HT1080 (cell line): ENCODE results near the gene KIAA1671. TPM values are rescaled to one million over a fixed set of nuclear protein-coding genes. Genes with fewer than 3 reads are reported as not detected.

ENCODE experiments used
- DNase-seq: peaks from one replicate; pipeline ENCODE4 v3.0.0-alpha.2; 2015; ENCODE audit warnings: low read depth
- total RNA-seq: library from RNA; depleted of rRNA; stranded (reverse); fragments of >200 nt; shearing (Covaris generic); gene quantifications from 2 replicates; pipeline ENCODE4 v1.2.3, GENCODE V29; 2014

Gene KIAA1671
- total RNA-seq, 1 experiment from 2014 or later = 12.8 TPM

DNA sequence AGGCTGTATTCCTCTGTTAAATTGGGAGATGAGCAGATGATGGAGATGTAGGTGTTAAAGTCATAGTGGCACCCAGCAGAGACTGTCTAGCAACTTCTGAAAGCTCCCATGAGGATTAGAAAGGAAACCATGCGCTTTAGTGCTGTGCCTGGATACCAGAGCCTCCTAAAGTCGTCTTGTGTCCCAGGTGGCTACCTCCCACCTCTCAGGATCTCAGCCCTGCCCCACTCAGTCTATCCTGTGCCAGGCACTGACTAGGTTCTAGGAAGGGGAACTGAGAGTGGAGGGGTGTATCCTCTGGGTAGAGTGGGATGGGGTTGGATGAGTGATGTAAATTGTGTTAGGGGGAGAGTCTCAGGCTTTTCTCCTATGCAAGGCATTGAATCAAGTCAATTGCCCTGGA is 60.2 kb downstream of the KIAA1671 start:
- DNase-seq = no peak

DNA sequence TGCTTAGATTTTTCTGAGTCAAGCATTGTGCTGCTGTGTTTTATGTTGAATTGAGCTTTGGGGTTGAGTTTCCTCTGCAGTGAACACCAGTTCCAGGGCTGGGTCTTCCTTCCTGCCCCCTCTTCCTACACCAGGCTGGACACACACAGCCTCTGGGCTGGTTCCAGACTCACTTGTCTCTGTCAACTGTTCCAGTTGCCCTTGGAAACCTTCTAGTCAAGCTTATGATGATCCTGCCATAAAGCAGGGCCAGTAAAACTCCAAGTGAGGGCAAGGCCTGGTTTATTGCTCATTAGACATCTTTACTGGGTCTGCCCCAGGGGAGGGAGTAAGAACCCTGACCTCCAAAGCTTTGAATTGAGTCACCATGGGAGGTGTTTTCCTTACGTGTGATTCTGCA is 61.1 kb downstream of the KIAA1671 start:
- DNase-seq = no peak

GRCh38 chr22:25014896-25015755 is 62.6 kb downstream of the KIAA1671 start:
- DNase-seq = no peak

- DNase-seq = no peak
These were observed 63.8 kb downstream of the KIAA1671 start for GRCh38 chr22:25016311-25016710.

GRCh38 chr22:25018009-25018408 is 65.5 kb downstream of the KIAA1671 start:
- no peak for DNase-seq

DNA sequence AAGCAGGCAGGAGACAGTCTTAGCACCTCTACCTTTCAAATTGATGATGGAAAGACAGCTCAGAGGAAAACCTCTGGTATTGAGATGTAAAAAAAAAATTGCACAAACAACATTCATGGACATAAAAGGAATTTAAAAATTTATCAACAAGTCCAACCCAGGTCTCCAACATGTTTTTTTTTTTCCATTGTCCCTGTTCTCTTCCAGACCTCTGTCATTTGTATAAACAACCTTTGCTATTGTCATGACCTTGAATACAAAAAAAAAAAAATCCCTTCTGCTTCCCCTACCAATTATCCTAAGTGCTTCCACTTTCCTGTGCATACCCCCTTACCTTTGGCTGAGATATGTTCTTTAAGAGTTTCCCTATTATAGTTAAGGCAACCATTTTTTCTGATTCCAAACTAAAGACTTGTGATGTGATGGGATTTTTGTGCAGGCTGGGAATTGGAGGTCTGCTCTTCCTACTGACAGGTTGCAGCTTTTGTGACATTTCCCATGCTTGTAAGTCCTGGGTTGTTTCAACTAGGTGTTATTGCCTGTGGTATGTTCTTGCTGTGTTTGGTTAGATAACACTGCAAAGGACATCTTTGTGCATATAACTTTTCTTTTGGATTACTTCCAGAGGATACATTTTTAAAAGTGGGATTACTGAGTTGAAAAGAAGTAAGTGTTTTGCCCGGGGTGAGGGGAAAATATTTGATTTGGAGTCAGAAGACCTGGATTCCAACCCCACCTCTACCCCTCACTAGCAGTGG is 67.1 kb downstream of the KIAA1671 start:
- no peak for DNase-seq

DNA sequence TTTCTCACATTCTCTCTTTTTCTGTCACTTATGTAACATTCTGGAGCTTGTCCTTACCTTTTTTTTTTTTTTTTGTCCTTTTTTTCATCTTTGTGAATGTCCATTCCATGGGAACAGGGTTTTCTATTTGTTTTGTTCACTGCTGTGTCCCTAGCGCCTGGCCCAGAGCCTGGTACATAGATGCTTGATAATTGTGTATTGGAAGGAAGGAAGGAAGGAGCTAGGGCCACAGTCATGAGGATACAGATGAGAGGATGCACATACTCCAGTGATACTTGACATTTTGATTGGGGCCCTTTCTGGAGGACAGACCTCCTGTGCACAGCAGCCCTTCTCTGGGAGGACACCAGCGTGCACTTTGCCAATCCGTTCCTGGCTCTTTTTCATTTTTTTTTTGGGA is 68.9 kb downstream of the KIAA1671 start:
- no peak for DNase-seq

DNA sequence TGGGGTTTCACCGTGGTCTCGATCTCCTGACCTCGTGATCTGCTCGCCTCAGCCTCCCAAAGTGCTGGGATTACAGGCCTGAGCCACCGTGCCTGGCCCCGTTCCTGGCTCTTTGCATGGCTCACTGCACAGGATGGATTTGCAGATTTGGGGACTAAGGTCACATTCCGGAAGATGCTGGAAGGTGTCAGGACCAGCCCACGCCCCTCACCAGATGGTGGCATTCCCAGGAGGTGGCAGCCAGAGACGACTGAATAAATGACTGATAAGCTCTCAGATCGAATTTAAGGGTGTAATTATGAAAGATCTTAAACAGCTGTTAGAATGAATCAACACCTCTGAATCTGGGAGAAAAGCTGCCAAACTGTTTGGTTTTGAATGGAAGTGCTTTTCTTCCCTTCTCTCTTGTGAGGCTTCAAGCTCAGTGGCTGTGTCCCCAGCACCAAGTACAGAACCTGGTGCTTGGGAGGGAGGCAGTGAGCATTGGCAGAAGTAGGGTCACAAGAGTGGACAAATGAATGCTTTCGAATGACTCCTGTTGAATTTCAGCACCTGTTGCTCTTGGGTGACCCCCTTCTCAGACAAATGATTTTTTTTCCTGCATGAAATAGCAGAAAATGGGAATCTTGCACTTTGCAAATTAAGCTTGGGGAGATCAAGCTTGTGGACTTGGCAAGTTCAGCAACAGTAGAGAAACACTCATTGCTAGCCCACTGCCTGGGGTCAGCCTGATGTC is 69.6 kb downstream of the KIAA1671 start:
- no peak for DNase-seq

GRCh38 chr22:25023879-25024278 is 71.4 kb downstream of the KIAA1671 start:
- DNase-seq = no peak

GRCh38 chr22:25024895-25025294 is 72.4 kb downstream of the KIAA1671 start:
- DNase-seq = no peak

GRCh38 chr22:25025491-25026400 is 73.2 kb downstream of the KIAA1671 start:
- DNase-seq = peak; percentile 85

DNA sequence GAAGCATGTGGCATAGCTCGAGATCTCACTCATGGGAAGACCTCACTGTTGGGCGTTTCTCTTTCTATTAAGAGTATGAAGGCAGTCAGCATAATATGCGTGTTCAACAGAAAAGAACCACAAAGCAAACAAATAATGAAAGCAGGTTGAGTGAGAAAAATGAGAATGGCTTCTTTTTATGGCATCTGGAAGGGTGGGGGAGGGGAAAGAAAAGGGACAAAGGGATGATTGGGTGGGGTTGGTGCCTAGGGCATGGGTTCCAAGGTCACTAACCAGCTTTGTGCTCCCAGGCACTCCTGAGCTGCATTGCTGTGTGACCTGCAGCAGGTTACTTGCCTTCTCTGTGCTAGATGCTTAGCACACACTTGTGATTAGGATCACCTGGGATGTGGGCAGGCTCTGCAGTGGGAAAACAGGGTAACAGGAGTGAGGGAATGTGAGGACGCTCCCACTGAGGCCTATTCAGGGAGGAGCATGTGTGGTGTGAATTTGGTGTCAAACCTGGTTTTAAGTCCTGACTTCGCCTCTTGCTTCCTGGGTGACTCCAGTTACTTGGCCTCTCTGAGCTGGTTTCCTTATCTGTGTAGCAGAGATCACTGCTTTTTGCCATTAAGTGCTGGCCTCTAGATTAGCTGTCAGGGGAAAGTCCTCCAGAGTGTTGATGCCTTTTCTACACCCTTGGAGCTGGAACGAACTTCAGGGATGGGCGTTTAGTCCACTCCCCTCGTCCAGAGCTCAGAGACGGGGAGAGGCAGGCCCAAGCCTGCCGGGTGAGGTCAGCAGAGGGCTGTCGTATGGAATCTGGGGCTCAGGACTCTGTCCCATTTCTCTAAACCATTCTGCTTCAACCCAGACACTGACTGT is 74.8 kb downstream of the KIAA1671 start:
- no peak for DNase-seq

- peak; percentile 26 for DNase-seq
These were observed 75.7 kb downstream of the KIAA1671 start for GRCh38 chr22:25027959-25028840.

GRCh38 chr22:25028841-25029141 is 76.3 kb downstream of the KIAA1671 start:
- DNase-seq = no peak

DNA sequence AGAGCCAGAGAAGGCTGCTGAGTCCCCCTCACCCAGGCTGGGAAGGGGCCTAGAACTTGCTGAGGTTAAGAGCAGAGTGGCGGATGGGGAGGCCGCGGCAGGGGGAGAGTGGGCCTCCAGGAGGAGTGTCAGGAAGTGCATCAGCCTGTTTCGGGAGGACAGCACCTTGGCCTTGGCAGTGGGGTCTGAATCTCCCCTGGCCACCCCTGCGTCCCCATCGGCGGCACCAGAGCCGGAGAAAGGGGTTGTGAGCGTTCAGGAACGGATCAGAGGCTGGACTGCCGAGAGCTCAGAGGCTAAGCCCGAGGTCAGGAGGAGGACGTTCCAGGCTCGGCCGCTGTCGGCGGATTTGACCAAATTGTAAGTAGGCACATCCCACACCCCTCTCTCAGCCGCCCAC is 76.7 kb downstream of the KIAA1671 start:
- DNase-seq = no peak

- DNase-seq = no peak
These were observed 78.1 kb downstream of the KIAA1671 start for GRCh38 chr22:25030636-25031035.

DNA sequence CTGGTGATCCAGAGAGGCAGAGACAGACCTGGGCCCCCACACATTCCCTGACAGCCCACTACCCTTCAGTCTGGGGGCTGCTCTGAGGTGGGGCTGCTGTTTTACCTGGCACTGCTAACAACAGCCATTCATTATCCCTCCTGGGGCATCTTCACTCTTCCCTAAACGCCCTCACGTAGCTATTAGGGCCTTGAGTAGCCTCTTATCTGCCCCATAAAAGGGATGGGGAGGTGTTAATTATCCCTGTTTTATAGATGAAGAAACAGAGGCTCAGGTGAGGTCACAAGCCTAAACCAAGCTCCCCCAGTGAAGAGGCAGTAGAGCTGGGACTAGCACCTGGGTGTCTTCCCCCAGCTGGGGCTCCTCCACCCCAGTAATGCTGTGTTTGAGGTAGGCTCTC is 79.5 kb downstream of the KIAA1671 start:
- no peak for DNase-seq

GRCh38 chr22:25035715-25036114 is 83.2 kb downstream of the KIAA1671 start:
- DNase-seq = no peak

- no peak for DNase-seq
These were observed 85.7 kb downstream of the KIAA1671 start for GRCh38 chr22:25038239-25038638.
